ENCODE results near the gene HOOK1.

DNA sequence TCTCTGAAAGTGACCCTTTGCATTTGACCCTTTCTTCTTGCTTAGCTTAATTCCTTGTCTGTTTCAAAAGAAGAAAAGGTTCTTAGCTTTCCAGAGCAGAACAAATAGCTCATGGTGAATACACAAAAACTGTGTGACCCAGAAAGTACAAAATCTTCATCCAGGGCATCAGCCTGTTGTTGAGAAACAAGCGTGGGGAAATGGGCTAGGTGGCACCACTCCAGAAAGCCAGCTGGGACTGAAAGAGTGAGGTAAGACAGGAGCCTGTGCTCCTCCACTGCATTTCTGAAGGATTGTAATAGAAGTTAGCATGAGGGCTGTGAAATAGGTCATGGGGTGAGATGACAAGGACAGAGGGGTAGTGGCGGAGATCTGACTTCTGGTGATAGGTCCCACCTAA, 66.0 kb downstream of the HOOK1 start:
- TF ChIP-seq, protein P1, sequence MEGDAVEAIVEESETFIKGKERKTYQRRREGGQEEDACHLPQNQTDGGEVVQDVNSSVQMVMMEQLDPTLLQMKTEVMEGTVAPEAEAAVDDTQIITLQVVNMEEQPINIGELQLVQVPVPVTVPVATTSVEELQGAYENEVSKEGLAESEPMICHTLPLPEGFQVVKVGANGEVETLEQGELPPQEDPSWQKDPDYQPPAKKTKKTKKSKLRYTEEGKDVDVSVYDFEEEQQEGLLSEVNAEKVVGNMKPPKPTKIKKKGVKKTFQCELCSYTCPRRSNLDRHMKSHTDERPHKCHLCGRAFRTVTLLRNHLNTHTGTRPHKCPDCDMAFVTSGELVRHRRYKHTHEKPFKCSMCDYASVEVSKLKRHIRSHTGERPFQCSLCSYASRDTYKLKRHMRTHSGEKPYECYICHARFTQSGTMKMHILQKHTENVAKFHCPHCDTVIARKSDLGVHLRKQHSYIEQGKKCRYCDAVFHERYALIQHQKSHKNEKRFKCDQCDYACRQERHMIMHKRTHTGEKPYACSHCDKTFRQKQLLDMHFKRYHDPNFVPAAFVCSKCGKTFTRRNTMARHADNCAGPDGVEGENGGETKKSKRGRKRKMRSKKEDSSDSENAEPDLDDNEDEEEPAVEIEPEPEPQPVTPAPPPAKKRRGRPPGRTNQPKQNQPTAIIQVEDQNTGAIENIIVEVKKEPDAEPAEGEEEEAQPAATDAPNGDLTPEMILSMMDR (IDR thresholded peaks at IDR 0.05) = no peak
- no peak for TF ChIP-seq EP300 (IDR thresholded peaks at IDR 0.05)

Measured in suprapubic skin (tissue), 3 donors.